Neural progenitor cell (in vitro differentiated cells): ENCODE measurements around the gene TMEM150C. TPM values are rescaled to one million over a fixed set of nuclear protein-coding genes. Genes with fewer than 3 reads are reported as not detected.

Source experiments
- DNase-seq: peaks from one replicate; pipeline ENCODE4 v3.0.0-alpha.2; 2016; ENCODE audit warnings: low spot score
- H2AFZ ChIP-seq: fragments of 200-600 bp; sonication (generic); replicated peaks from 2 replicates; pipeline ENCODE4 v1.6.1; 2016; ENCODE audit warnings: antibody characterized with exemption
- H3F3A ChIP-seq: fragments of 200-600 bp; sonication (generic); 2 replicates; pipeline ENCODE4 v1.6.1; 2016; ENCODE audit warnings: antibody characterized with exemption, low read depth
- H3K27ac ChIP-seq: fragments of 200-600 bp; sonication (generic); 2 replicates; pipeline ENCODE4 v1.5.1; 2016; ENCODE audit warnings: mild to moderate bottlenecking
- H3K27me3 ChIP-seq: fragments of 200-600 bp; sonication (generic); 2 replicates; pipeline ENCODE4 v1.6.1; 2016; ENCODE audit warnings: mild to moderate bottlenecking, moderate library complexity
- H3K36me3 ChIP-seq: fragments of 200-600 bp; sonication (generic); 2 replicates; pipeline ENCODE4 v1.5.1; 2016
- H3K4me1 ChIP-seq: fragments of 200-600 bp; sonication (generic); 2 replicates; pipeline ENCODE4 v1.6.1; 2016; ENCODE audit warnings: mixed run types
- H3K4me2 ChIP-seq: fragments of 200-600 bp; sonication (generic); 2 replicates; pipeline ENCODE4 v1.6.1; 2016
- H3K4me3 ChIP-seq: fragments of 200-600 bp; sonication (generic); 2 replicates; pipeline ENCODE4 v1.5.1; 2016
- H3K79me2 ChIP-seq: fragments of 200-600 bp; sonication (generic); 2 replicates; pipeline ENCODE4 v1.6.1; 2016; ENCODE audit warnings: low read depth
- H3K9ac ChIP-seq: fragments of 200-600 bp; sonication (generic); 2 replicates; pipeline ENCODE4 v1.6.1; 2016
- H3K9me3 ChIP-seq: fragments of 200-600 bp; sonication (generic); 2 replicates; pipeline ENCODE4 v1.5.1; 2016; ENCODE audit warnings: low read depth
- H4K20me1 ChIP-seq: fragments of 200-600 bp; sonication (generic); 2 replicates; pipeline ENCODE4 v1.6.1; 2016; ENCODE audit warnings: low read depth
- H3K27ac Mint-ChIP-seq: 3 replicates; pipeline ENCODE4 v1.8.0; 2021; ENCODE audit warnings: mixed read lengths
- H3K27me3 Mint-ChIP-seq: 2 replicates; pipeline ENCODE4 v1.8.0; 2022; ENCODE audit warnings: low read depth, mild to moderate bottlenecking, inconsistent platforms, moderate library complexity, mixed read lengths; ENCODE audit not compliant: insufficient read depth
- H3K36me3 Mint-ChIP-seq: 3 replicates; pipeline ENCODE4 v1.8.0; 2021; ENCODE audit warnings: mixed read lengths
- H3K4me1 Mint-ChIP-seq: 3 replicates; pipeline ENCODE4 v1.8.0; 2021; ENCODE audit warnings: mixed read lengths
- H3K4me3 Mint-ChIP-seq: 3 replicates; pipeline ENCODE4 v1.8.0; 2021; ENCODE audit warnings: mild to moderate bottlenecking, moderate library complexity, mixed read lengths
- H3K9me3 Mint-ChIP-seq: 3 replicates; pipeline ENCODE4 v1.8.0; 2020; ENCODE audit warnings: mixed read lengths
- EZH2 ChIP-seq: fragments of 200-600 bp; sonication (generic); IDR thresholded peaks from 2 replicates; pipeline ENCODE4 v1.6.1; 2017; ENCODE audit warnings: antibody characterized with exemption, mild to moderate bottlenecking, moderate library complexity
- EZH2phosphoT487 ChIP-seq: fragments of 200-600 bp; sonication (generic); IDR thresholded peaks from 2 replicates; pipeline ENCODE4 v1.6.1; 2017; ENCODE audit warnings: antibody characterized with exemption
- total RNA-seq: library from RNA; depleted of rRNA; stranded (reverse); fragments of >200 nt; gene quantifications from 2 replicates; pipeline ENCODE4 v1.2.3, GENCODE V29; 2015; ENCODE audit warnings: low replicate concordance
- TF ChIP-seq, protein P1 (sequence below): fragments of 200-600 bp; sonication (generic); IDR thresholded peaks from 2 replicates; pipeline ENCODE4 v1.5.1; 2017; ENCODE audit warnings: antibody characterized with exemption, mild to moderate bottlenecking

The TMEM150C gene
- total RNA-seq, 1 donor from 2014 or later = 3.8 TPM

- Histone ChIP-seq H3K4me1 (peaks cover 9% of the 10 kb centered on the region), H3K79me2 (no peaks in the 10 kb centered on the region), H3K4me3 (no peak overlapping the region), H3K9me3 (no peaks in the 10 kb centered on the region), H3K27ac (no peak overlapping the region), H4K20me1 (no peaks in the 10 kb centered on the region), H3F3A (peaks cover 8% of the 10 kb centered on the region), H3K9ac (no peak overlapping the region), H3K36me3 (no peaks in the 10 kb centered on the region), H2AFZ (peak overlapping the region; percentile 9), H3K4me2 (peak overlapping the region; percentile 47), H3K27me3 (no peaks in the 10 kb centered on the region)
- Mint-ChIP-seq H3K4me3 (no peak overlapping the region), H3K27ac (no peak overlapping the region), H3K27me3 (no peaks in the 10 kb centered on the region), H3K4me1 (peaks cover 8% of the 10 kb centered on the region), H3K36me3 (peaks cover 3% of the 10 kb centered on the region), H3K9me3 (no peaks in the 10 kb centered on the region)
- DNase-seq = peak; percentile 44
- TF ChIP-seq EZH2phosphoT487 (no peak), EZH2 (no peak)
- TF ChIP-seq, protein P1, sequence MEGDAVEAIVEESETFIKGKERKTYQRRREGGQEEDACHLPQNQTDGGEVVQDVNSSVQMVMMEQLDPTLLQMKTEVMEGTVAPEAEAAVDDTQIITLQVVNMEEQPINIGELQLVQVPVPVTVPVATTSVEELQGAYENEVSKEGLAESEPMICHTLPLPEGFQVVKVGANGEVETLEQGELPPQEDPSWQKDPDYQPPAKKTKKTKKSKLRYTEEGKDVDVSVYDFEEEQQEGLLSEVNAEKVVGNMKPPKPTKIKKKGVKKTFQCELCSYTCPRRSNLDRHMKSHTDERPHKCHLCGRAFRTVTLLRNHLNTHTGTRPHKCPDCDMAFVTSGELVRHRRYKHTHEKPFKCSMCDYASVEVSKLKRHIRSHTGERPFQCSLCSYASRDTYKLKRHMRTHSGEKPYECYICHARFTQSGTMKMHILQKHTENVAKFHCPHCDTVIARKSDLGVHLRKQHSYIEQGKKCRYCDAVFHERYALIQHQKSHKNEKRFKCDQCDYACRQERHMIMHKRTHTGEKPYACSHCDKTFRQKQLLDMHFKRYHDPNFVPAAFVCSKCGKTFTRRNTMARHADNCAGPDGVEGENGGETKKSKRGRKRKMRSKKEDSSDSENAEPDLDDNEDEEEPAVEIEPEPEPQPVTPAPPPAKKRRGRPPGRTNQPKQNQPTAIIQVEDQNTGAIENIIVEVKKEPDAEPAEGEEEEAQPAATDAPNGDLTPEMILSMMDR = no peak
Observed at GRCh38 chr4:82508806-82509428, 52.9 kb downstream of the TMEM150C start.

GRCh38 chr4:82508011-82508410 is 53.8 kb downstream of the TMEM150C start:
- H3K27ac ChIP-seq = no peak overlapping the region
- Mint-ChIP-seq H3K27ac (no peak overlapping the region), H3K27me3 (no peaks in the 10 kb centered on the region), H3K36me3 (no peaks in the 10 kb centered on the region), H3K4me1 (peaks cover 8% of the 10 kb centered on the region), H3K4me3 (no peak overlapping the region), H3K9me3 (no peaks in the 10 kb centered on the region)
- no peak overlapping the region for H3K4me2 ChIP-seq
- no peaks in the 10 kb centered on the region for H4K20me1 ChIP-seq
- no peaks in the 10 kb centered on the region for H3K27me3 ChIP-seq
- H3K9me3 ChIP-seq = no peaks in the 10 kb centered on the region
- no peaks in the 10 kb centered on the region for H3K79me2 ChIP-seq
- H3K9ac ChIP-seq = no peak overlapping the region
- H3K4me3 ChIP-seq = no peak overlapping the region
- no peak overlapping the region for H2AFZ ChIP-seq
- peaks cover 9% of the 10 kb centered on the region for H3K4me1 ChIP-seq
- no peak for DNase-seq
- no peak for TF ChIP-seq EZH2
- no peak for TF ChIP-seq EZH2phosphoT487
- TF ChIP-seq, protein P1 = no peak
- no peaks in the 10 kb centered on the region for H3K36me3 ChIP-seq
- peaks cover 8% of the 10 kb centered on the region for H3F3A ChIP-seq

DNA sequence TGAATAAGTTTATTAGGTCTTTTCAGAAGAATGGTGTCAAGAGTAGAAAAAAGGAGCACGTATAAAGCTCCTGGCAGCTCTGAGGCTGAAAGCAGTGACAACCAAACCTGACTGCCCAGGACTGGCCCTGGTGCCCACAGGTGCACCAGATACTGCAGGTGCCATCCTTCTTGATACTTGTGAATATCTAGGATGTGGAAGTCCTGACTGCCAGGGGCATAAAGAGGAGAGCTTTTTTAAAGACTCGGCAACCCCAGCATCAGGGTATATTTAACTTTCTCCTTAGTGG is 60.7 kb downstream of the TMEM150C start:
- Mint-ChIP-seq H3K27me3 (no peaks in the 10 kb centered on the region), H3K9me3 (no peaks in the 10 kb centered on the region), H3K4me3 (no peak overlapping the region), H3K4me1 (peaks cover 23% of the 10 kb centered on the region), H3K27ac (peak overlapping the region; percentile 46), H3K36me3 (no peaks in the 10 kb centered on the region)
- Histone ChIP-seq H3K4me1 (peaks cover 6% of the 10 kb centered on the region), H3F3A (no peaks in the 10 kb centered on the region), H3K27ac (no peak overlapping the region), H2AFZ (no peak overlapping the region), H3K79me2 (no peaks in the 10 kb centered on the region), H3K9me3 (no peaks in the 10 kb centered on the region), H3K36me3 (no peaks in the 10 kb centered on the region), H3K9ac (no peak overlapping the region), H3K27me3 (no peaks in the 10 kb centered on the region), H4K20me1 (no peaks in the 10 kb centered on the region), H3K4me2 (no peak overlapping the region), H3K4me3 (no peak overlapping the region)
- TF ChIP-seq EZH2 (no peak), EZH2phosphoT487 (no peak)
- TF ChIP-seq, protein P1 = no peak
- DNase-seq = no peak
